Measurements from ENCODE around the gene FRMD4A.

DNA sequence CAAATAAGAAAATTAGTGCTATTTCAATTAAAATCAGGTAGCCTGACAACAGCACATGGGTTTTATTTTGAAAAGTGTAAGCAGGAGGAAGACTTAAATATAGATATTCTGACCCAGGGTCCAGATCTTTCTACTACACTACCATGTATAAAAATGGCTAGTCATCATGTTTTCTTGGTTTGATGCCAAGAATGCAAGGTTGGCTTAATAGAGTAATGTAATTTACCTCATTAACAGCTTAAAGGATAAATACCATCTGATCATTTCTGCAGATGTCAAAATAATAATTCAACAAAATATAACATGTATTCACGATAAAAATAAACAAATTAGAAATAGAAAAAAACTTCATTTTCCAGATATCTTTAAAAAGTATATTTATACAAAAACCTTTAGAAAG, 39.4 kb downstream of the FRMD4A start:
- TF ChIP-seq, protein P1, sequence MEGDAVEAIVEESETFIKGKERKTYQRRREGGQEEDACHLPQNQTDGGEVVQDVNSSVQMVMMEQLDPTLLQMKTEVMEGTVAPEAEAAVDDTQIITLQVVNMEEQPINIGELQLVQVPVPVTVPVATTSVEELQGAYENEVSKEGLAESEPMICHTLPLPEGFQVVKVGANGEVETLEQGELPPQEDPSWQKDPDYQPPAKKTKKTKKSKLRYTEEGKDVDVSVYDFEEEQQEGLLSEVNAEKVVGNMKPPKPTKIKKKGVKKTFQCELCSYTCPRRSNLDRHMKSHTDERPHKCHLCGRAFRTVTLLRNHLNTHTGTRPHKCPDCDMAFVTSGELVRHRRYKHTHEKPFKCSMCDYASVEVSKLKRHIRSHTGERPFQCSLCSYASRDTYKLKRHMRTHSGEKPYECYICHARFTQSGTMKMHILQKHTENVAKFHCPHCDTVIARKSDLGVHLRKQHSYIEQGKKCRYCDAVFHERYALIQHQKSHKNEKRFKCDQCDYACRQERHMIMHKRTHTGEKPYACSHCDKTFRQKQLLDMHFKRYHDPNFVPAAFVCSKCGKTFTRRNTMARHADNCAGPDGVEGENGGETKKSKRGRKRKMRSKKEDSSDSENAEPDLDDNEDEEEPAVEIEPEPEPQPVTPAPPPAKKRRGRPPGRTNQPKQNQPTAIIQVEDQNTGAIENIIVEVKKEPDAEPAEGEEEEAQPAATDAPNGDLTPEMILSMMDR (optimal IDR thresholded peaks at IDR 0.05 in 1 of 3, IDR thresholded peaks at IDR 0.05 in 1 of 3, conservative IDR thresholded peaks at IDR 0.05 in 1 of 3; ENCODE audit: extremely low read depth in 1 of 3, insufficient read depth in 2 of 3, low read length in 3 of 3): no peak
- TF ChIP-seq EZH2 (IDR thresholded peaks at IDR 0.05; ENCODE audit: low read length): no peak
